Suprapubic skin (tissue), 4 donors: ENCODE measurements around the gene MPHOSPH6.

Source experiments
- EP300 ChIP-seq: sonication (generic); formaldehyde crosslinking; IDR thresholded peaks from one replicate; pipeline ENCODE4 v1.6.1; 2017; ENCODE audit warnings: antibody characterized with exemption
- POLR2A ChIP-seq, 2 donors: fragments of 450-650 bp; IDR thresholded peaks; one replicate each; pipeline ENCODE4 v1.6.1; 2017; ENCODE audit warnings: antibody characterized with exemption in 2 of 2, mild to moderate bottlenecking in 2 of 2, moderate library complexity in 2 of 2
- POLR2AphosphoS5 ChIP-seq, 3 donors: sonication (generic); formaldehyde crosslinking; IDR thresholded peaks; one replicate each; pipeline ENCODE4 v1.6.1; 2017; ENCODE audit warnings: antibody characterized with exemption in 3 of 3
- TF ChIP-seq, protein P1 (sequence below), 2 donors: fragments of 200-600 bp in 1 of 2; fragments of 450-650 bp in 1 of 2; sonication (generic) in 1 of 2; IDR thresholded peaks; one replicate each; pipeline ENCODE4 v1.5.1; 2016 to 2019; ENCODE audit warnings: antibody characterized with exemption in 2 of 2, mild to moderate bottlenecking in 1 of 2, moderate library complexity in 1 of 2

DNA sequence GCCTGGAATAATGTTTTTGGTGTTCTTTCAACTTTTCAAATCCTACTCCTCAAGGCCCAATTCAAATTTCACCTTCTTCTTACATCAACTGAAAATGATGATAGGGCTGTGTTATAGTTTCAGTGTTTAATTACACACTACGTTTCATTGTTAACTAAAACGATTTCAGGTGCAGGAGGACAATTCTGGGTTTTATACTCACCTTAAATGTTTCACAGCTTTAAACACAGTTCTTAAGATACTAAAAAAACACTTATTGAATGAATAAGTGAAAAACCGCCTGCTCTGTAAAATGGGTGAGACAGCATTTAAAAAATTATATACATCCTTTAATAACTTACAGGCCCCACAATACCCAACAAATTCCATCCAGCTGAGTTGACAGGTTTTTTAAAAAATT, 6.2 kb upstream of the MPHOSPH6 start:
- TF ChIP-seq POLR2A (IDR thresholded peaks at IDR 0.05) (no peak), POLR2AphosphoS5 (IDR thresholded peaks at IDR 0.05) (no peak), EP300 (no peak)
- TF ChIP-seq, protein P1, sequence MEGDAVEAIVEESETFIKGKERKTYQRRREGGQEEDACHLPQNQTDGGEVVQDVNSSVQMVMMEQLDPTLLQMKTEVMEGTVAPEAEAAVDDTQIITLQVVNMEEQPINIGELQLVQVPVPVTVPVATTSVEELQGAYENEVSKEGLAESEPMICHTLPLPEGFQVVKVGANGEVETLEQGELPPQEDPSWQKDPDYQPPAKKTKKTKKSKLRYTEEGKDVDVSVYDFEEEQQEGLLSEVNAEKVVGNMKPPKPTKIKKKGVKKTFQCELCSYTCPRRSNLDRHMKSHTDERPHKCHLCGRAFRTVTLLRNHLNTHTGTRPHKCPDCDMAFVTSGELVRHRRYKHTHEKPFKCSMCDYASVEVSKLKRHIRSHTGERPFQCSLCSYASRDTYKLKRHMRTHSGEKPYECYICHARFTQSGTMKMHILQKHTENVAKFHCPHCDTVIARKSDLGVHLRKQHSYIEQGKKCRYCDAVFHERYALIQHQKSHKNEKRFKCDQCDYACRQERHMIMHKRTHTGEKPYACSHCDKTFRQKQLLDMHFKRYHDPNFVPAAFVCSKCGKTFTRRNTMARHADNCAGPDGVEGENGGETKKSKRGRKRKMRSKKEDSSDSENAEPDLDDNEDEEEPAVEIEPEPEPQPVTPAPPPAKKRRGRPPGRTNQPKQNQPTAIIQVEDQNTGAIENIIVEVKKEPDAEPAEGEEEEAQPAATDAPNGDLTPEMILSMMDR (IDR thresholded peaks at IDR 0.05) = no peak
